GM12878 (cell line): Measurements from ENCODE around the gene LPCAT3. TPM values are rescaled to one million over a fixed set of nuclear protein-coding genes. Genes with fewer than 3 reads are reported as not detected.

Experiments used
- BRCA1 ChIP-seq: IDR thresholded peaks from 2 replicates; pipeline ENCODE4 v1.6.1; 2011; ENCODE audit warnings: low read depth, low read length, improper control_type of control experiment
- CBFB ChIP-seq: IDR thresholded peaks from 2 replicates; pipeline ENCODE4 v1.6.1; 2016; ENCODE audit warnings: antibody characterized with exemption, low read depth
- CEBPB ChIP-seq, 2 experiments: fragments of 150-350 bp in 1 of 2; IDR thresholded peaks; 2 replicates each; pipeline ENCODE4 v1.6.1; 2012 to 2014; ENCODE audit warnings: low read depth in 2 of 2, low read length in 2 of 2, borderline replicate concordance in 1 of 2, inconsistent platforms in 1 of 2
- E2F8 ChIP-seq: fragments of 450-650 bp; IDR thresholded peaks from 2 replicates; pipeline ENCODE4 v1.6.1; 2018; ENCODE audit warnings: mild to moderate bottlenecking, low read depth, moderate library complexity; ENCODE audit not compliant: partially characterized antibody
- EED ChIP-seq: sonication (generic); IDR thresholded peaks from 2 replicates; pipeline ENCODE4 v1.6.1; 2016; ENCODE audit warnings: antibody characterized with exemption, low read depth
- ELK1 ChIP-seq: IDR thresholded peaks from 2 replicates; pipeline ENCODE4 v1.6.1; 2012; ENCODE audit warnings: low read depth, low read length, improper control_type of control experiment
- KAT2A ChIP-seq: conservative IDR thresholded peaks from 2 replicates; pipeline ENCODE4 v1.6.1; 2011; ENCODE audit warnings: low read depth, low read length; ENCODE audit not compliant: control insufficient read depth
- NR2F1 ChIP-seq: fragments of 450-650 bp; conservative IDR thresholded peaks from 2 replicates; pipeline ENCODE4 v1.6.1; 2017; ENCODE audit warnings: mild to moderate bottlenecking
- NRF1 ChIP-seq: conservative IDR thresholded peaks from 2 replicates; pipeline ENCODE4 v1.6.1; 2011; ENCODE audit warnings: mild to moderate bottlenecking, low read depth, low read length, improper control_type of control experiment
- PAX8 ChIP-seq: fragments of 450-650 bp; IDR thresholded peaks from 2 replicates; pipeline ENCODE4 v1.6.1; 2017; ENCODE audit warnings: mild to moderate bottlenecking, moderate library complexity
- RCOR1 ChIP-seq: conservative IDR thresholded peaks from 2 replicates; pipeline ENCODE4 v1.6.1; 2012; ENCODE audit warnings: low read depth, low read length, improper control_type of control experiment
- RELA ChIP-seq: fragments of 450-650 bp; IDR thresholded peaks from 2 replicates; pipeline ENCODE4 v1.8.0; 2014; ENCODE audit warnings: borderline replicate concordance; ENCODE audit not compliant: partially characterized antibody
- REST ChIP-seq: IDR thresholded peaks from 2 replicates; pipeline ENCODE4 v1.6.1; 2012; ENCODE audit warnings: mild to moderate bottlenecking, low read depth, low read length
- RUNX3 ChIP-seq: IDR thresholded peaks from 2 replicates; pipeline ENCODE4 v1.6.1; 2012; ENCODE audit warnings: low read length, inconsistent platforms
- SMC3 ChIP-seq: IDR thresholded peaks from 2 replicates; pipeline ENCODE4 v1.6.1; 2011; ENCODE audit warnings: low read length, improper control_type of control experiment, borderline replicate concordance
- SP1 ChIP-seq: IDR thresholded peaks from one replicate; pipeline ENCODE4 v1.6.1; 2011; ENCODE audit warnings: low read depth, low read length
- SRF ChIP-seq, 2 experiments: IDR thresholded peaks; 2 replicates each; pipeline ENCODE4 v1.6.1; 2011; ENCODE audit warnings: low read depth in 2 of 2, low read length in 2 of 2, mild to moderate bottlenecking in 1 of 2, moderate library complexity in 1 of 2
- YBX1 ChIP-seq: fragments of 450-650 bp; IDR thresholded peaks from 2 replicates; pipeline ENCODE4 v1.6.1; 2016; ENCODE audit warnings: antibody characterized with exemption
- ZNF274 ChIP-seq: IDR thresholded peaks from one replicate; pipeline ENCODE4 v1.8.0; 2011; ENCODE audit not compliant: insufficient read length, insufficient read depth
- polyA plus RNA-seq, 11 experiments: library from polyadenylated mRNA; depleted of rRNA in 4 of 11; unstranded in 6 of 11; stranded (reverse) in 5 of 11; fragments of >200 nt; fragmentation: Nextera tagmentation in 4 of 11; fragmentation: Illumina TruSeq in 1 of 11; extraction: Ambion mirVana in 4 of 11; extraction: Trizol in 1 of 11; gene quantifications; 1 replicate in 1 of 11; 2 replicates in 10 of 11; pipeline versions ENCODE4 v1.2.1 to v1.2.3, GENCODE V29; 2011 to 2016; ENCODE audit warnings: inconsistent platforms in 2 of 11, missing spikeins in 2 of 11, low read depth in 1 of 11
- total RNA-seq, 4 experiments: library from RNA; depleted of rRNA in 3 of 4; stranded (reverse); fragments of >200 nt in 3 of 4; fragmentation: Illumina TruSeq in 1 of 4; extraction: Trizol in 1 of 4; gene quantifications; 2 replicates each; pipeline versions ENCODE4 v1.2.1 to v1.2.3, GENCODE V29; 2013 to 2021

LPCAT3 gene
- total and polyA plus RNA-seq, 10 of the 15 experiments (the other 5 are each of a cell fraction or from before 2014, with no cell fraction given) = 2.6 to 48.3 (median 23.0) TPM

GRCh38 chr12:6948873-6949594, 69.2 kb downstream of the LPCAT3 start (continued):
- no peak for TF ChIP-seq REST
- TF ChIP-seq NRF1 = no peak
- TF ChIP-seq PAX8 = no peak
- TF ChIP-seq CEBPB (IDR thresholded peaks at IDR 0.05; ENCODE audit: borderline replicate concordance in 1 of 2, low read depth in 2 of 2, low read length in 2 of 2) = no peak
- TF ChIP-seq NR2F1 = peak; percentile 64; the same call in 1 of the 2 replicates
- no peak for TF ChIP-seq SRF (IDR thresholded peaks at IDR 0.05; ENCODE audit: low read depth in 2 of 2, low read length in 2 of 2)
- no peak for TF ChIP-seq RUNX3
- no peak for TF ChIP-seq YBX1
- no peak for TF ChIP-seq ELK1
- no peak for TF ChIP-seq BRCA1
- no peak for TF ChIP-seq E2F8
- TF ChIP-seq SMC3 = no peak
- no peak for TF ChIP-seq ZNF274
- TF ChIP-seq CBFB = no peak
- TF ChIP-seq KAT2A = no peak
- no peak for TF ChIP-seq RELA
- peak; percentile 8 for TF ChIP-seq SP1
- TF ChIP-seq RCOR1 = no peak
- 0 out of 2 replicates have a peak, but pooled peaks have one; percentile 24 for TF ChIP-seq EED
